Endometrium (tissue), 2 donors: ENCODE data around the gene ZNF148.

ENCODE experiments used
- FAIRE-seq: peaks from 2 replicates; lab custom pipeline; 2012; peaks lifted over from hg19 to GRCh38; lab: Jason Lieb, UNC
- donor health status: control.
- donor health status: control.

ZNF148 gene

GRCh38 chr3:125280668-125281361 is 94.3 kb downstream of the ZNF148 start:
- no peak for FAIRE-seq

- FAIRE-seq: no peak
These were observed 97.0 kb downstream of the ZNF148 start for GRCh38 chr3:125278155-125278554.

- no peak for FAIRE-seq
These were observed 104.0 kb downstream of the ZNF148 start for GRCh38 chr3:125271127-125271526.

- no peak for FAIRE-seq
These were observed 107.7 kb downstream of the ZNF148 start for GRCh38 chr3:125267460-125267859.

DNA sequence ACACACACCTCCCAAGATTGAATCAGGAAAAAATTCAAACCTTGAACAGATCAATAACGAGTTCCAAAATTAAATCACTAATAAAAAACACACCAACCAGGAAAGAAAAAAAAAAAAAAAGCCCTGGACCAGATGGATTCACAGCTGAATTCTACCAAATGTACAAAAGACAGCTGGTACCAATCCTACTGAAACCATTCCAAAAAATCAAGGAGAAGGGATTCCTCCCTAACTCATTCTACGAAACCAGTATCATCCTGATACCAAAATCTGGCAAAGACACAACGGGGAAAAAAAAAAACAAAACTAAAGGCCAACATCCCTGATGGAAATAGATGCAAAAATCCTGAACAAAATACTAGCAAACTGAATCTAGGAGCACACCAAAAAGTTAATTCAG is 108.2 kb downstream of the ZNF148 start:
- no peak for FAIRE-seq

DNA sequence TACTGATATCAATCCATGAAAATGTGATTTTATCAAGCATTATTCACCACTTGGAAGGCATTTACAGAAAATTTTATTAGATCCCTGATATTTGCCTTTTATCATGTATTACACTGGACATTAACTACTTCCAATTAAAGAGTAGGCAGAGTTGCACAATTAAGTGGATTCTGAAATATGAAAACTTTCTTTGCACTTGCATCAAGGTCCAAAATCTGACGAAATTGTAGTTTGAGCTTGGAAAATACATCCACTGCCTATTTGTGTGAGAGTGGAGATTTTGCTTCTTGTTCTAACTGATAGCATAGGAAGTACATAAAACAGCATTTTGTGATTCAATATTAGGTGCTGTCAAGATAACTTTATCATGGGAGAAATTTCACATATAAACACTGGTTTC is 113.0 kb downstream of the ZNF148 start:
- no peak for FAIRE-seq

DNA sequence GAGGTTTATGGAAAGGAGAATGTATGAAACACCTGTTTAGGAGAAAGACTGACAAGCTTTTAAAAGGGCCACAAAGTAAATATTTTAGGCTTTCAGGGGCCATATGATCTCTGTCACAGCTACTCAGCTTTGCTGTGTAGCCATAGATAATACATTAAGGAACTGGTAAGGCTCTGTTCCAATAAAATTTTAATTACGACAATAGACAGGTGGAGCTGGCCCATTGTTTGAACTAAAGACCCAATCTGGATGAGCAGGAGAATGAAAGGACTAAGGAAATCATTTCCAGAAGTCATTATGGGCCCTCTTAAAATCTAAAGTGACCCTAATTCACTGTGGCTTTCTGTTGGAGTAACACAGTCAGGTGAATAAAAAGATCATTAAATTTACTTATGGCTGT is 114.1 kb downstream of the ZNF148 start:
- no peak for FAIRE-seq

- no peak for FAIRE-seq
These were observed 115.0 kb downstream of the ZNF148 start for GRCh38 chr3:125260158-125260557.

DNA sequence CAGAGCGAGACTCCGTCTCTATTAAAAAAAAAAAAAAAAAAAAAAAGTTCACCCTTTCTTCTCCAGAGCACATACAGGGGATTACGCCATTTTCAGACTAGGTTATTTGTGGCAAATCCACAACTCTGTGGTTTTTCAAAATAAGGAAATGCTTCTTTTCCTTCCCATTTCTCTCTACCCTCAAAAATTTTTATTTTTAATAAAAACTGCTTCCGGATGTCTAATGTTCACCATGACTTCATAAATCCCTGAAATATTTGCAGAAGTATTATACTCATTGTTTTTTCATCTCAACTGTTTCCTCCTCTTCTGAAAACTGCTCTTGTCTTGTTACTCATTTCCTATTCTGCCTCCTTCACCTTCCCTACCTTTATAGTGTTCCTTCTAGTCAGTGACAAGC is 117.6 kb downstream of the ZNF148 start:
- FAIRE-seq: no peak

- no peak for FAIRE-seq
These were observed 118.5 kb downstream of the ZNF148 start for GRCh38 chr3:125256675-125257074.

DNA sequence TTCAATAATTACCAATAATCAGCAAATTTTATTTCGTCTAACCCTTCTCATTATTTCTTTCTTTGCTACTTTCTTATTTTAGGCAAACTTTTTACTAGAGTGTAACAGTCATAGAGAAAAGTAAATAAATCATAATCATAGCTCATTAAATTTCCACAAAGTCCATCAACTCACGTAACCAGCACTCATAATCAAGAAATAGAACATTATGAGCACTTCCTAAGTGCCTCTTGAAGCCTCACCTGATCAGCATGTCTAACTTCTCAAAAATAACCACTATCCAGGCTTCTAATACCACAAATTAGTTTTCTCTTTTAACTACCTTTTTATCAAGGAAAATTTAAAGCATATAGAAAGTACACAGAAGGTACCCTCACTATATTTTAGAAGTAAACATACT is 124.2 kb downstream of the ZNF148 start:
- FAIRE-seq: no peak

- no peak for FAIRE-seq
These were observed 128.9 kb downstream of the ZNF148 start for GRCh38 chr3:125246237-125246636.

DNA sequence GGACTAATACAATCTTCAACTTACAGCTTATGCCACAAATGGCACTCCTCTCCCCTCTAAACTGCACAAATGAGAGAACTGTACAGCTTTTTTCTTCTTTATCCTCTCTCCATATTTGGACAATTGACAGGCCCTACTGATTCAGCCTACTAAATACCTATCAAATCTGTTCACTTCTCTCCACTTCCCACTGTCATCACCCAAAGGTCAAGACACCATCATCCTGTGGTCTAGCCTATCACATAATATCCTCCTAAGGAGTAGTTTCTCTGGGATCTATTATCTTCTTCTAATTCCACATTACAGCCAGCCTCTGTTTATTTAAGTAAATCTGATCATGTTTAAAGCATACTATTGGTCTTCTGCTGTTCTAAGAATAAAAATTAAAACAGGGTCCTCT is 129.6 kb downstream of the ZNF148 start:
- no peak for FAIRE-seq

DNA sequence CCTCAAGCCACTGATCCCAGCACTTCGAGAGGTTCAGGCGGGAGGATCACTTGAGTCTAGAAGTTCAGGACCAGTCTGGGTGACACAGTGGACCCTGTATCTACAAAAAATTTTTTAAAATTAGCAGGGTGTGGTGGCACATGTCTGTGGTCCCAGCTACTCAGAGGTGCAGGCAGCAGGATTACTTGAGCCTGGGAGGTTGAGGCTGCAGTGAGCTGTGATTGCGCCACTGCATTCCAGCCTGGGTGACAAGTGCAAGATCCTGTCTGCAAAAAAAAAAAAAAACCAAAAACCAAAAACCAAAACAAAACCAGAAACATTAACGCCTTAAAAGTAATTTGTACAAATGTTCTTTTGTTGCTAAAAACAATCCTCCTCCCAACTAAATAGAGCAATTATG is 134.6 kb downstream of the ZNF148 start:
- peak; percentile 68 for FAIRE-seq

DNA sequence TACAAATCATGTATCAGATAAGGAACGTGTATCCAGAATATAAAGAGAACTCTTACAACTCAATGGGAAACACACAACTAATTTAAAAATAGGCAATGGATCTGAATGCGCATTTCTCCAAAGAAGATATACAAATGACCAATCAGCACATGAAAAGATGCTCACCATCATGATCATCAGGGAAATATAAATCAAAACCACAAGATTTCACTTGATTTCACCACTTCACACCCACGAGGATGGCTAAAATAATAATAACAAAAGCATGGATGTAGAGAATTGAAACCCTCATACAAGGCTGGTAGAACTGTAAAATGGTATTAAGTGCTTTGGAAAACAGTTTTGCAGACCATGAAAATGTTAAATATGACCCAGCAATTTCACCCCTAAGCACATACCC is 135.9 kb downstream of the ZNF148 start:
- FAIRE-seq: no peak

GRCh38 chr3:125238759-125239158 is 136.4 kb downstream of the ZNF148 start:
- no peak for FAIRE-seq

- FAIRE-seq: no peak
These were observed 138.7 kb downstream of the ZNF148 start for GRCh38 chr3:125236331-125236903.

- FAIRE-seq: no peak
These were observed 140.3 kb downstream of the ZNF148 start for GRCh38 chr3:125234831-125235230.

- no peak for FAIRE-seq
These were observed 142.7 kb downstream of the ZNF148 start for GRCh38 chr3:125232401-125232800.

- FAIRE-seq: no peak
These were observed 143.2 kb downstream of the ZNF148 start for GRCh38 chr3:125231895-125232294.

GRCh38 chr3:125229707-125230106 is 145.4 kb downstream of the ZNF148 start:
- no peak for FAIRE-seq

DNA sequence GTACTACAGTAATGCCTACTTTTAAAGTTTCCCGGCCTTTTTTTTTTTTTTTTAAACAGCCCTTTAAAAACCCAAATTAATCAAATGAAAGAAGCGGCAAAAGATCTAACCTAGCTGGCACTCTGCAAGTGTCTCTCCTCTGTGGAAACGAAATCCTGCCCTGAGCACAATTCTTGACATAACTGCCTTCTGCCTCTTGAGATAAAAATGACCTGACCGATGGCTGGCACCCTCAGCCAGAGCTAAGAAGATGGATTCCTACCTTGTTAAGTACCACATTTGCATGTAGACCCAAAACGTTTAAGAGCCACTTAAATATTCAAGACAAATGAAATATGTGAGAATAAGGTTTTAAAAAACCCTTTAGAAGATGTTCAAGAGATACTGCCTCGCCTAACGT is 146.0 kb downstream of the ZNF148 start:
- no peak for FAIRE-seq

DNA sequence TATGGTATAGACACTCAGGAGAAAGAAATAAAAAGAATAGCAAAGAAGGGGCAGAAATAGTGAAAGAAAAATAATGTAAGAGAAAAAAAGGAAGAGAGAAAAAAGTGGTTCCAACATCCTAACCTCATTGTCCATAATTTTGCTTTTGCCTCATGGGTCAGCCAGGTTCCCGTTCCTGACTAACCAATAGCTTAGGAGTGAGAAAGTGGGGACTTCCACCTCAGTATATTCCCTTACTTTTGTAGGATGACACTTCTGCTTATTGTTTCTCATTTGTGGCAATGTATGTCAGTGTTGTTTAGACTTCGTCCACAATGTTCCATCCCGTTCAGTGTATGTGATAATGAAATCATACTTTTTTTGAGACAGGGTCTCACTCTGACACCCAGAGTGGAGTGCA is 153.3 kb downstream of the ZNF148 start:
- no peak for FAIRE-seq

DNA sequence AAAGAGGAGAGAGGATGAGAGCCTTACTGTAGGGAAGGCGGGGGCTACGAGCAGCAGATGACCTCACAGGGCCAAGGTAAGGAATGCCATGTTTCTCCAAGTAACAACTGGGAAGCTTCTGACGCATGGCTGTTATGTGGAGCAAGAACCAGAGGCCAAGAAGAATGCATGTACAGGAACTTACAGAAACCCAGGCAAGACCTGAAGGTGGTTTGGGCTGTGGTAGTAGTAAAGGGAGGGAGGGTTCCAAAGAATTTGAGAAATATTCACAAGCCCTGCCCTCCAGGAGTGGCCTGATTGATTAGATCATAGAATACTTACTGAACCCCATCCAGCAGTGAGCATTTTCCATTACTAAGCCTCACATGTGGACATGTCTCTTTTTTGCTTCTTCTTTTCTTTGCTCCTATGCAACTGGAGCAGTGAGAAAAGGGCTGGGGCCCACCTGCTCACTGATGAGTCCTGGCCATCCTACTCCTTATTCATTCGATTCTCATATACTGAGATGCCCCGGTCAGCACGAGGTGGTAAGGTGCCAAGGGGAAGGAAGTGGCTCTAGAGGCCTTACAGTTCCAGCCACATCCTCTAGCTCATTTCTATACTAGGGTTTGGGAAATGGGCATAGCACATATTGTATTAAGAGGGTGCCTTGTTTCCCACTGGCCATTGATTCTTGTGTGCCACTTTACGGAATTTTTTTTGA is 154.2 kb downstream of the ZNF148 start:
- FAIRE-seq: no peak
